ENCODE results near the gene LYRM7. TPM values are rescaled to one million over a fixed set of nuclear protein-coding genes. Genes with fewer than 3 reads are reported as not detected.

The LYRM7 gene
- total RNA-seq, 2 experiments from 2014 or later = 14.4 to 25.5 TPM

DNA sequence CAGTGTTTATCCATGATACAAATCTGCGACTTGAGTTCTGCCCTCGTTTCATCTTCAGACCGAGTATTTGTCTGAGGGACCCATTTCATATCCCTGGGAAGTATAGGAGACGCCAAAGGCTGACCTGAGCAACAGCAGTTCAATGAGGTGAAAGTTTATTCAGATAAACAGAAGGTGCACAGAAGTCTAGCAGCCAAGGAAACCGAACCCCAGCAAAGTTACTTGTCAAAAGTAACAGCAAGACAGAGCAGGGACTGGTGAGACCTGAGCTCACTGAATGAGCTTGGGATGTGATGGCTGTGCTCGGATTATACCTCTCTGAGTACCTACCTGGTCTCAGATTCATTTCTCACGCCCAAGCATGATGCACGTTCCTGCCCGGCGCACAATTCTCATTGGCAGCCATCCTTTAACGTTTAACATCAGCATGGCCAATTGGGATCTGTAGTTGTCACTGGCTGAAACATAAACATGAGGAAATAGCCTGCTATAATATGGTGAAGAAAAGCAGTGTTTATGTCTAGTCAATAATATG lies 599 bp downstream of the LYRM7 start:
- Histone ChIP-seq H3K4me3 (ENCODE audit: low read depth, low read length, poor library complexity, severe bottlenecking) (peak overlapping the region; percentile 79), H2AFZ (ENCODE audit: low read length) (peak overlapping the region; percentile 38; the same call in 1 of the 2 replicates), H3K36me3 (ENCODE audit: insufficient read depth, low read length) (no peaks in the 10 kb centered on the region; the same call in 1 of the 2 replicates), H4K20me1 (ENCODE audit: insufficient read depth, low read length) (no peaks in the 10 kb centered on the region), H3K27ac (ENCODE audit: low read depth, low read length, poor library complexity, severe bottlenecking) (peak overlapping the region; percentile 48), H3K9me2 (ENCODE audit: insufficient read depth, low read length) (no peaks in the 10 kb centered on the region), H3K4me1 (ENCODE audit: insufficient read depth, low read length, poor library complexity, severe bottlenecking) (peaks cover 22% of the 10 kb centered on the region), H3K4me2 (ENCODE audit: low read length) (peak overlapping the region; percentile 71), H3K9me3 (ENCODE audit: low read length) (no peaks in the 10 kb centered on the region), H3K79me2 (ENCODE audit: insufficient read depth, low read depth, low read length) (peaks cover 26% of the 10 kb centered on the region; the same call in 1 of the 2 replicates)
- DNase-seq (ENCODE audit: low spot score) = peak; percentile 46
- BruUV-seq (replicated peaks) = TSS peak; percentile 73
- POLR2A ChIA-PET = interaction anchor here (0.6 to 1.7 kb wide), 7 partner anchors 12 to 95 kb away, joined by 3 to 6 read pairs (median 4); no protein-coding TSS in a partner anchor
- intact Hi-C loops (cut with micrococcal nuclease; ENCODE audit: unreplicated experiment) = loop anchor here (2.0 kb wide), 1 partner anchor 81 kb away; no protein-coding TSS in a partner anchor
- TF ChIP-seq, protein P1, sequence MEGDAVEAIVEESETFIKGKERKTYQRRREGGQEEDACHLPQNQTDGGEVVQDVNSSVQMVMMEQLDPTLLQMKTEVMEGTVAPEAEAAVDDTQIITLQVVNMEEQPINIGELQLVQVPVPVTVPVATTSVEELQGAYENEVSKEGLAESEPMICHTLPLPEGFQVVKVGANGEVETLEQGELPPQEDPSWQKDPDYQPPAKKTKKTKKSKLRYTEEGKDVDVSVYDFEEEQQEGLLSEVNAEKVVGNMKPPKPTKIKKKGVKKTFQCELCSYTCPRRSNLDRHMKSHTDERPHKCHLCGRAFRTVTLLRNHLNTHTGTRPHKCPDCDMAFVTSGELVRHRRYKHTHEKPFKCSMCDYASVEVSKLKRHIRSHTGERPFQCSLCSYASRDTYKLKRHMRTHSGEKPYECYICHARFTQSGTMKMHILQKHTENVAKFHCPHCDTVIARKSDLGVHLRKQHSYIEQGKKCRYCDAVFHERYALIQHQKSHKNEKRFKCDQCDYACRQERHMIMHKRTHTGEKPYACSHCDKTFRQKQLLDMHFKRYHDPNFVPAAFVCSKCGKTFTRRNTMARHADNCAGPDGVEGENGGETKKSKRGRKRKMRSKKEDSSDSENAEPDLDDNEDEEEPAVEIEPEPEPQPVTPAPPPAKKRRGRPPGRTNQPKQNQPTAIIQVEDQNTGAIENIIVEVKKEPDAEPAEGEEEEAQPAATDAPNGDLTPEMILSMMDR (conservative IDR thresholded peaks at IDR 0.05; ENCODE audit: low read length) = no peak
- TF ChIP-seq EZH2phosphoT487 (IDR thresholded peaks at IDR 0.05; ENCODE audit: borderline replicate concordance, low read depth, low read length) = no peak
- CTCF ChIA-PET (ENCODE audit: unreplicated experiment) = no interaction called here

DNA sequence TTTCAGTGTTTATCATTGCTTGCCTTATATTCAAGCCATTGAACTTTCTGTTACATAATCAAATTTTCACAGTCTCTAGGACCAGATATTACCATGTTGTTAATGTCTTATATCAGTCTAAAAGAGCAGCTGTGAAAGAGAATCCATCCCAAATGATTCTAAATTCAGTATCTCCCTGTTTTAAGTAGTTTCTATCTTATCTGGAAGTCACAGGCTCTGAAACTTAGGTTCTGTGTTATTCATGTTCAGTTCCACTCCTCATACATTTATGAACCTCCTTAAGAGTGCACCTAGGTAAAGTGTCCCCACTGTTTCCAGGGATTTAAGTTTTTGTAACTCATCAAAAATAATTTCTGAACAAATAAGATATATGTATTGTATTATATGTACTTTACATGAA lies 9.7 kb downstream of the LYRM7 start:
- intact Hi-C loops (cut with micrococcal nuclease; ENCODE audit: unreplicated experiment) = no loop called here
- ChIA-PET POLR2A (interaction anchor here (0.8 to 1.0 kb wide), 3 partner anchors 15 to 226 kb away, joined by 3 to 4 read pairs (median 3); partner anchors contain the start of gene HINT1), CTCF (ENCODE audit: unreplicated experiment) (no interaction called here)
- no peak overlapping the region for H2AFZ ChIP-seq (ENCODE audit: low read length)
- no peaks in the 10 kb centered on the region for H3K9me3 ChIP-seq (ENCODE audit: low read length)
- peaks cover 22% of the 10 kb centered on the region for H3K36me3 ChIP-seq (ENCODE audit: insufficient read depth, low read length)
- BruUV-seq (replicated peaks) = no TSS peak
- no peaks in the 10 kb centered on the region for H4K20me1 ChIP-seq (ENCODE audit: insufficient read depth, low read length)
- H3K27ac ChIP-seq (ENCODE audit: low read depth, low read length, poor library complexity, severe bottlenecking) = no peak overlapping the region
- H3K9me2 ChIP-seq (ENCODE audit: insufficient read depth, low read length) = no peaks in the 10 kb centered on the region
- DNase-seq (ENCODE audit: low spot score) = no peak
- no peak overlapping the region for H3K4me2 ChIP-seq (ENCODE audit: low read length)
- H3K79me2 ChIP-seq (ENCODE audit: insufficient read depth, low read depth, low read length) = peaks cover 24% of the 10 kb centered on the region
- TF ChIP-seq, protein P1 (conservative IDR thresholded peaks at IDR 0.05; ENCODE audit: low read length) = no peak
- no peak for TF ChIP-seq EZH2phosphoT487 (IDR thresholded peaks at IDR 0.05; ENCODE audit: borderline replicate concordance, low read depth, low read length)
- H3K4me3 ChIP-seq (ENCODE audit: low read depth, low read length, poor library complexity, severe bottlenecking) = no peak overlapping the region
- H3K4me1 ChIP-seq (ENCODE audit: insufficient read depth, low read length, poor library complexity, severe bottlenecking) = no peaks in the 10 kb centered on the region

DNA sequence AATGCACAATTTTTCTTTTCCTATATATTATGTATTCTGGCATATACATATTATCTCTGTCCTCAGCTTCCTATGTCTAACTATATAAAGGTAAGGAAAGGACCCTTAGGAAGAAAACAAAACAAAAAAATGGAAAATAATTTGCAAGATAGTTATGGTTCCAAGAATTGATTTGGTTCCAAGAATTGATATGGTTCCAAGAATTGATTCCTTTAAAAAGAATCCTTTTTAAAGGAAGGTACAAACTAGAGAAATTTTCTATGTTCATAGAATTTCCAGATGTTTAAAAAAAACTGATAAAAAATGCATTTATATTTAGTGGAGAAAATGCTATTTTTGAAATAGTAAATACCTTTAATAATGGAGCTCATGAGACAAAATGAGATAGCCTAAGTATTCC lies 12.1 kb downstream of the LYRM7 start:
- peaks cover 32% of the 10 kb centered on the region for H3K36me3 ChIP-seq (ENCODE audit: insufficient read depth, low read length)
- TF ChIP-seq, protein P1 (conservative IDR thresholded peaks at IDR 0.05; ENCODE audit: low read length) = no peak
- TF ChIP-seq EZH2phosphoT487 (IDR thresholded peaks at IDR 0.05; ENCODE audit: borderline replicate concordance, low read depth, low read length) = no peak
- ChIA-PET CTCF (ENCODE audit: unreplicated experiment) (no interaction called here), POLR2A (interaction anchor here (0.7 to 0.8 kb wide), 2 partner anchors 12 to 58 kb away, joined by 3 to 4 read pairs; no protein-coding TSS in a partner anchor)
- no peak overlapping the region for H3K27ac ChIP-seq (ENCODE audit: low read depth, low read length, poor library complexity, severe bottlenecking)
- no peaks in the 10 kb centered on the region for H3K9me2 ChIP-seq (ENCODE audit: insufficient read depth, low read length)
- no peaks in the 10 kb centered on the region for H3K4me1 ChIP-seq (ENCODE audit: insufficient read depth, low read length, poor library complexity, severe bottlenecking)
- no peaks in the 10 kb centered on the region for H4K20me1 ChIP-seq (ENCODE audit: insufficient read depth, low read length)
- no TSS peak for BruUV-seq (replicated peaks)
- H3K9me3 ChIP-seq (ENCODE audit: low read length) = no peaks in the 10 kb centered on the region
- no peak overlapping the region for H3K4me2 ChIP-seq (ENCODE audit: low read length)
- H3K79me2 ChIP-seq (ENCODE audit: insufficient read depth, low read depth, low read length) = peaks cover 15% of the 10 kb centered on the region
- no peak overlapping the region for H2AFZ ChIP-seq (ENCODE audit: low read length)
- DNase-seq (ENCODE audit: low spot score) = no peak
- H3K4me3 ChIP-seq (ENCODE audit: low read depth, low read length, poor library complexity, severe bottlenecking) = no peak overlapping the region
- intact Hi-C loops (cut with micrococcal nuclease; ENCODE audit: unreplicated experiment) = no loop called here
